Stimulated activated CD8-positive, alpha-beta memory T cell treated with anti-CD3 and anti-CD28 coated beads, Interleukin-12 subunit alpha, Interleukin-12 subunit beta, amount 100 ng/mL, for 4 hours (primary cell): ENCODE data around the gene FBXO11.
A peak's percentile ranks its signal among the peaks of the same experiment; 100 is the strongest.

Experiments used
- DNase-seq: peaks from one replicate; pipeline ENCODE4 v3.0.0-alpha.2; 2020; ENCODE audit warnings: low read depth

Gene FBXO11

DNA sequence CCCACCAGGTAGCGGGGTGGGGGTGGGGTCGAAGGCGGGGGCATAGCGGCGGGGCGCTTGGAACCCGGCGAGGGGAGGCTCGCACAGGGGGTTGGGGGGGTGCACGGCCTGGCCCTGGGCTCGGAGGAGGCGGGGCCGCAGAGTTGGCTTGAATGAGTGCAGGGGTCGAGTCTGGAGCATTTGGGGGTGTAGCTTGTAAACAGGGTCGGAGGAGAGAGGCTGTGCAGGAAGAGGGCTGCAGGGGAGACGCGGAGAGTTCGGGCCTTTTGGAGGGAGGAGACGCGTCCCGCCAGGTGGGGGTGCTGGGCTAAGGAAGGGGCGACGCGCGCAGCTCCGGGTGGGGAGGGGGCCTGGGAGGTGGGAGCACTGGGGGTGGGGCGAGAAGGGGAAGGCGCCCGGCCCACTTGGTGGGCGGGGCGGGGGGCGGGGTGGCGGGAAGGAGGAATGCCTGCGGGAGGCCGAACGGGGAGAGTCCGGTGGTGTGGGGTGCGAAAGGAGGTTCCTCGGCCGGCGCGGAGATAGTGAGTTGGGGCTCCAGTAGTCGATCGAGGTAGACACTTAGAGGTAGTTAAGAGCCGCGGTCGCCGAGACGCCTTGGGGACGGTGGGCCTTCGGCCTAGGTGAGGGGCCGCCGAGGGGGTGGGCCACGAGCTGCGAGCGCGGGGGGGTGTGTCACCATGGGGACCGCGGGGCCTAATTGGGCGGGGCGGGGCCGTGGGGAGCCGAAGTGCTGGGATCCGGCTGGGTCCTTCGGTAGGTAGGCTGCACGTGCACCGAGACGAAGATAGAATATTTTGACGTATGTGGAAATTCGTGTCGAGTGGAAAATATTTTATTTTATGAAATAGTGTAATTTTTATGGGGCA is 122.6 kb downstream of the FBXO11 start:
- DNase-seq, result peak; percentile 47

DNA sequence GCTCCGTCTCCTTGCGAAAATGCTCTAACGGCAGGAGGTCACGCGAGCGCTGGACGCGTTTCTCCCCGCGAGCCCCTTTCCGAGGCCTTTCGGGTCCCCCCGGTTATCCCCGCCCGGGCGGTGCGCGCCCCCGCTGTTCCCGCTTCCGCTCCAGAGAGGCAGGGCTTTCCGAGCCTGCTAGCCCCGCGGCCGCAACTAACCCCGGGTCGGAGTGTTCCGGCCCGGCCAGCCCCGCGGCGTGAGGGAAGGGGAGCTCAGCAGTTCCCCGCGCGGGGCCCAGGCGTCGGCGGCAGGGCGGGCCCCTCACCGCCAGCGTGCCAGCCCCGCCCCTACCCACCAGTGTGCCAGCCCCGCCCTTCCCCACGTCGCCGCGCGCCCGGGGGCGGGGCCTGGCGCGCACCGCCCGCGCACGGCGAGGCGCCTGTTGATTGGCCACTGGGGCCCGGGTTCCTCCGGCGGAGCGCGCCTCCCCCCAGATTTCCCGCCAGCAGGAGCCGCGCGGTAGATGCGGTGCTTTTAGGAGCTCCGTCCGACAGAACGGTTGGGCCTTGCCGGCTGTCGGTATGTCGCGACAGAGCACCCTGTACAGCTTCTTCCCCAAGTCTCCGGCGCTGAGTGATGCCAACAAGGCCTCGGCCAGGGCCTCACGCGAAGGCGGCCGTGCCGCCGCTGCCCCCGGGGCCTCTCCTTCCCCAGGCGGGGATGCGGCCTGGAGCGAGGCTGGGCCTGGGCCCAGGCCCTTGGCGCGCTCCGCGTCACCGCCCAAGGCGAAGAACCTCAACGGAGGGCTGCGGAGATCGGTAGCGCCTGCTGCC is 123.4 kb downstream of the FBXO11 start, which contains the start of gene MSH6:
Gene MSH6, plus strand, starts transcription at position 475 of the 815 bp plus-strand sequence. Its CDS starts 89 bp downstream, at position 564.
- peak; percentile 83 for DNase-seq

DNA sequence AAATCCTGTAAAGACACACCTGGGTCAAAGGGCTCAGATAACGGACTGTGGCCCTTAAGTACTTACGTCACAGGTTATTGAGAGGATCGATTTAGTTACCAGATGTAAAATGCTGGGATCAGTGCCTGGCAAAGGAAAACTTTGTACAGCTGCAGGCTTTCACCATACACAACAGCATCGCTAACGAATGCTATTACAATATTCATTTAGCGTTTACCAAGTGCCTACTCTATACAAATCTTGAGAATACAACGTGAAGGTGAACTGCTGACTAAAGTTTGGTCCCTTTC is 124.0 kb downstream of the FBXO11 start:
- DNase-seq, result no peak

DNA sequence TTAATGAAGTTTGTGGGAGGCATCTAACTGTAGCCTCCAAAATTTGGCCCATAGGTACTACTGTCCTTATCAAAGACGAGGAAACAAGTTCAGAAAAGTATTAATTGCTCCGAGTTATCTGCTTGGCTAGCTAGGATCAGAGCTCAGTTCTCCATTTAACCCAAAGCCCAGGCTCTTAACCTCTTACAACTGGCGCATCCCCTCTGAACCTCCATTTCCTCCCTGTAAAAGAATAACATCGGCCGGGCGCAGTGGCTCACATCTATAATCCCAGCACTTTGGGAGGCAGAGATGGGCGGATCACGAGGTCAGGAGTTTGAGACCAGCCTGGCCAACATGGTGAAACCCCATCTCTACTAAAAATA is 126.9 kb downstream of the FBXO11 start:
- DNase-seq, result no peak

GRCh38 chr2:47778698-47779425 is 127.4 kb downstream of the FBXO11 start:
- DNase-seq, result no peak

- no peak for DNase-seq
These were observed 128.9 kb downstream of the FBXO11 start for GRCh38 chr2:47777277-47777937.

- no peak for DNase-seq
These were observed 131.7 kb downstream of the FBXO11 start for GRCh38 chr2:47774567-47774966.

DNA sequence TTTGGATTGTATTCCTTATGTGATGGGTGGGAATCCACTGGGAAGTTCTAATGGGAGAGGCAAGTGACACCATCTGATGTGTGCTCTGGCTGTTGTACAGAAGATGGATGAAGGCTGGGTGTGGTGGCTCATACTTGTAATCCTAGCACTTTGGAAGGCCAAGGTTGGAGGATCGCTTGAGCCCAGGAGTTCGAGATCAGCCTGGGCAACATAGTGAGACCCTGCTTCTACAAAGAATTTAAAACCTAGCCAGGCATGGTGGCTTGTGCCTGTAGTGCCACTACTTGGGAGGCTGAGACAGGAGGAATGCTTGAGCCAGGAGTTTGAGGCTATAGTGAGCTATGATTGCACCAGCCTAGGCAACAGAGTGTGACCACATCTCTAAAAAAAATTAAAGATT is 134.0 kb downstream of the FBXO11 start:
- DNase-seq, result no peak

GRCh38 chr2:47771211-47771610 is 135.1 kb downstream of the FBXO11 start:
- DNase-seq, result no peak

GRCh38 chr2:47769318-47769717 is 137.0 kb downstream of the FBXO11 start:
- no peak for DNase-seq

DNA sequence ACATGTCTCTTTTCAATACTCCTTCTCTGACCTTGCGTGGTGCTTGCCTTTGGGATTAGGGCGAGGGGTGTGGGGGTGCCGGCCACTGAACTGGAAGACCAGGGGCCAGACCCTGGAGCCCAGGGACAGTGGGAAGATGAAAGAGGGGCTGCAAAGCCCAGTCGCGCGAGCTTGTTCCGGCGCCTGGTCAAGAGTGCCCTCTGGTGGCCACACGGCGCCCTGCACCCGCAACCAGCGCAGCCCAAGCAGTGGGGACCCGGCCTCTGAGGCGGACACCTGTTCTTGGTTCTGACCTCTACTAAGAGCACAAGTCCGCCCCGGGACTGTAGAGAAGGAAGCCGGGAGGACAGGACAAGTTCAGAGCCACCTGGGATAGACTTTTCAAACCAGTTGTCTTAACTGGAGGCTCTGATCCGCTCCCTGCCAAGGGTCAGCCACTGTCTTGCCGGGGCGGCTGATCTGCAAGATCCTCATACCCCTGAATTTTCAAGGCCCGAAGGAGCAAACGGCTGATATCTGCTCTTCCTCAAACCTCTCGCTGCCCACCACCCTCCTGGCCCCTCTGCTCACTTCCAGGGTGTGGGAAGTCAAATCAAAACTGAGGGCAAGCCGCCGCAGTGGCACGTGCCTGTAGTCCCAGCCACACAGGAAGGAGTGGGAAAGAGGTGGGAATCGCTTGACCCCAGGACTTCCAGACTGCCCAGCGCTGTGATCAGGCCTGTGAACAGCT is 138.3 kb downstream of the FBXO11 start:
- peak; percentile 47 for DNase-seq

GRCh38 chr2:47767497-47767844 is 138.8 kb downstream of the FBXO11 start:
- no peak for DNase-seq

DNA sequence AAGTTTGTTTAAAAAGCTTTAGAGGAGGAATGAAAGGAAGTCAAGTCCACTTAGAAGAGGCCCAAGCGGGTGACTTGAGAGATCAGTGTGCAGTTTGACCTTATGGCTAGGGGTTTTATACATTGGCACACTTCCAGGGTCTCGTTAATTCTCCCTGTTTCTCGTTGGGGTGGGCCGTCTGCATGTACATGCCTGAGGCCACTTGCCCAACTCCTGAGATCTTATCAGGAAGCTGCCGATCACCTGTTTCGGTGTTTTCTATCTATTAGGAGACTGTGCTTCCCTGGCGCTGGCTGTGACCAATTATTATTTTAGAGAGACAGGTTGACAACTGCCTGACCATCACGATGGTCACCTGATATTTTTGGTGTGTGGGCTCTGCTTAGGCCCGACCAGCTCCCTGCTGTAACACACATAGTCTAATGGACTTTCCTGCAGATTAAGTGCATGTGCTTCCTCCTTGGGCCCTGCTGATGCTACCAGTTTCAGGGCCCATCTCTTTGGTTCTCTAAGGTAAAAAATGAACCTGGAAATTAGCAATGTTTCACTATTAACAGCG is 154.4 kb downstream of the FBXO11 start:
- no peak for DNase-seq

GRCh38 chr2:47747878-47748277 is 158.4 kb downstream of the FBXO11 start:
- DNase-seq, result no peak

DNA sequence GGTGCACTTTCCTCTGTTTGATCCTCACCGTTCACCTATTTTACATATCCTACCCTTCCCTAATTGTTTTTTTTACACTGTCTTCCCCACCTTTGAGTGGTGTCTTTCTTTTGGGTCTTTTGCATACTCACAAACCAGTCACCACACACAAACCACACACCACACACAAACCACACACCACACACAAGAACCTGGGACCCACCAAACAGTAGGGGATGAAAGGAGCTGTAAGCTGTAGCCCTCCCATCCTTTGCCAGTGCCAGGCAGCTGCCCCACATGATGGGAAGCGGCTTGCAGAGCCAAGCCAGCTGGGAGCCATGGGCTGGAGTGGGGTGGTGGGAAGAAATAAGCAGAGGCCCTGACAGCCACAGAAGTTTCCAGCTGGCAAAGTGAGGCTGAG is 162.2 kb downstream of the FBXO11 start:
- no peak for DNase-seq

DNA sequence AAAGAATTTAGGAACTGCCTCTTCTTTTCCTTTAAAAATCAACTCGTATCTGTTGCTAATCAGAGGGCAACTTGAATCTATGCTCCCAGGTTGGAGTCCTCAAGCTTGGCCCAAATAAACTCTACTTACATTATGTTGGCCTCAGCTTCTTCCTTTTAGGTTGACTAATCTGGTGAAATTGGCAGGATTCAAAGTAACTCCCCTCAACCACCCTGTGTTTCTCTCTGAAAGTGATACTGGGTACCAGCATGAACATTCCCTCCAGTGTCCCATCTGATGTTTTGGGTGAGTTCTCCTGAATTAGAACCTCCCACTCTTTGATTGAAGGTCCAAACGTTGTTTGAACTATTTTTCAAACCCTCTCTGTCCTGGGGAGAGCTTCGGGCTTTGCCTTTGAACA is 164.7 kb downstream of the FBXO11 start:
- no peak for DNase-seq

GRCh38 chr2:47741101-47741500 is 165.2 kb downstream of the FBXO11 start:
- no peak for DNase-seq
